Skeletal muscle tissue (tissue), 4 donors: ENCODE results near the gene MT1M. TPM values are rescaled to one million over a fixed set of nuclear protein-coding genes. Genes with fewer than 3 reads are reported as not detected.

Experiments used
- H3K27ac ChIP-seq: one replicate; pipeline ENCODE4 v1.7.0; 2013; ENCODE audit warnings: mild to moderate bottlenecking, low read depth, low read length, inconsistent platforms
- H3K27me3 ChIP-seq, 3 donors: one replicate each; pipeline ENCODE4 v1.7.0; 2013; ENCODE audit warnings: low read length in 3 of 3; ENCODE audit not compliant: control insufficient read depth in 3 of 3, insufficient read depth in 3 of 3
- H3K36me3 ChIP-seq, 3 donors: one replicate each; pipeline ENCODE4 v1.7.0; 2013; ENCODE audit warnings: low read length in 3 of 3; ENCODE audit not compliant: control insufficient read depth in 3 of 3, insufficient read depth in 3 of 3
- H3K4me1 ChIP-seq, 3 donors: one replicate each; pipeline ENCODE4 v1.7.0; 2013; ENCODE audit warnings: low read length in 3 of 3, mild to moderate bottlenecking in 3 of 3; ENCODE audit not compliant: control insufficient read depth in 3 of 3, insufficient read depth in 3 of 3
- H3K4me3 ChIP-seq, 3 donors: one replicate each; pipeline ENCODE4 v1.7.0; 2013; ENCODE audit warnings: low read length in 3 of 3
- H3K9ac ChIP-seq, 3 donors: one replicate each; pipeline ENCODE4 v1.7.0; 2013; ENCODE audit warnings: low read length in 3 of 3, mild to moderate bottlenecking in 3 of 3, moderate library complexity in 2 of 3, low read depth in 1 of 3
- H3K9me3 ChIP-seq, 3 donors: one replicate each; pipeline ENCODE4 v1.7.0; 2013; ENCODE audit warnings: low read length in 3 of 3; ENCODE audit not compliant: control insufficient read depth in 3 of 3
- total RNA-seq: library from RNA; depleted of rRNA; stranded (reverse); fragments of >200 nt; gene quantifications from one replicate; pipeline ENCODE4 v1.2.3, GENCODE V29; 2014
- donor health status: Osteomylitis.

MT1M gene
- total RNA-seq, 1 donor from 2014 or later = 2.1 TPM

- Histone ChIP-seq H3K36me3 (no peaks in the 10 kb centered on the region), H3K27ac (no peak overlapping the region)
Measured at GRCh38 chr16:56594292-56594619, 38.2 kb upstream of the MT1M start.

GRCh38 chr16:56600398-56600999 is 32.0 kb upstream of the MT1M start:
- Histone ChIP-seq H3K4me3 (no peak overlapping the region), H3K9ac (no peak overlapping the region), H3K9me3 (no peaks in the 10 kb centered on the region), H3K4me1 (peaks cover 5 to 19% (median 18%) of the 10 kb centered on the region in 3 donors), H3K27ac (no peak overlapping the region), H3K36me3 (no peaks in the 10 kb centered on the region), H3K27me3 (no peaks in the 10 kb centered on the region)

More at GRCh38 chr16:56594292-56594619, 38.2 kb upstream of the MT1M start:
- H3K9me3 ChIP-seq = no peaks in the 10 kb centered on the region
- peaks cover 4 to 12% (median 10%) of the 10 kb centered on the region in 3 donors for H3K4me1 ChIP-seq
- no peak overlapping the region for H3K9ac ChIP-seq
- H3K27me3 ChIP-seq = peaks cover 11 to 13% (median 13%) of the 10 kb centered on the region in 3 donors
- H3K4me3 ChIP-seq = no peak overlapping the region

DNA sequence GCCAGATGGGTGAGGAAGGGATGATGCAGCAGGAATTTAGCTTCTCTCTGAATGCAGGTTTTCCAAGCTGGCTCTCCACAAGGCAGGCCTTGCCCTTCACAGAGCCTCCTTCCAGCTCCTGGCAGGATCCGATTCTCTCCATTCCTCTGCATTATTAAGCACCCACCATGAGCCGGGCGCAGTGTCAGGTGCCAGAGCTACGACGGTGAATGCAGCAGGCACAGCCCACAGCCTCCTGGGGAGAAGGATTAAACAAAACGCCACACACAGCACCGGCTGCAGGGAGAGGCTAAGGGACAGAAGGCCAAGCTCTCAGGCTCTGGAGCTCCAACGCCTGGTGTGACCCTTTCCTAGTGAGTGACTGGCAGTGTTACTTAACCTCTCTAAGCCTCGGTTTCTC is 31.1 kb upstream of the MT1M start:
- Histone ChIP-seq H3K9ac (no peak overlapping the region), H3K4me1 (peaks cover 13 to 27% (median 26%) of the 10 kb centered on the region in 3 donors), H3K27me3 (no peaks in the 10 kb centered on the region), H3K4me3 (no peak overlapping the region), H3K36me3 (no peaks in the 10 kb centered on the region), H3K27ac (no peak overlapping the region), H3K9me3 (no peaks in the 10 kb centered on the region)

GRCh38 chr16:56603589-56603988 is 28.9 kb upstream of the MT1M start:
- no peak overlapping the region for H3K4me3 ChIP-seq
- H3K27me3 ChIP-seq = no peaks in the 10 kb centered on the region
- H3K36me3 ChIP-seq = no peaks in the 10 kb centered on the region
- H3K27ac ChIP-seq = peak overlapping the region; percentile 39
- peak overlapping the region; percentile 23 to 67 (median 43) for H3K9ac ChIP-seq
- peaks cover 33 to 50% (median 46%) of the 10 kb centered on the region in 3 donors for H3K4me1 ChIP-seq
- H3K9me3 ChIP-seq = no peaks in the 10 kb centered on the region

GRCh38 chr16:56604966-56605365 is 27.5 kb upstream of the MT1M start:
- Histone ChIP-seq H3K9me3 (no peaks in the 10 kb centered on the region), H3K27ac (no peak overlapping the region), H3K27me3 (no peaks in the 10 kb centered on the region), H3K9ac (no peak overlapping the region), H3K4me1 (peaks cover 47 to 62% (median 59%) of the 10 kb centered on the region in 3 donors), H3K4me3 (no peak overlapping the region), H3K36me3 (no peaks in the 10 kb centered on the region)

- H3K27me3 ChIP-seq = no peaks in the 10 kb centered on the region
- peaks cover 52 to 67% (median 64%) of the 10 kb centered on the region in 3 donors for H3K4me1 ChIP-seq
- peak overlapping the region; percentile 98 for H3K27ac ChIP-seq
- H3K9ac ChIP-seq = peak overlapping the region; percentile 13 to 93 (median 70)
- H3K36me3 ChIP-seq = no peaks in the 10 kb centered on the region
- no peak overlapping the region for H3K4me3 ChIP-seq
- H3K9me3 ChIP-seq = no peaks in the 10 kb centered on the region
Measured at GRCh38 chr16:56605475-56605874, 27.0 kb upstream of the MT1M start.

DNA sequence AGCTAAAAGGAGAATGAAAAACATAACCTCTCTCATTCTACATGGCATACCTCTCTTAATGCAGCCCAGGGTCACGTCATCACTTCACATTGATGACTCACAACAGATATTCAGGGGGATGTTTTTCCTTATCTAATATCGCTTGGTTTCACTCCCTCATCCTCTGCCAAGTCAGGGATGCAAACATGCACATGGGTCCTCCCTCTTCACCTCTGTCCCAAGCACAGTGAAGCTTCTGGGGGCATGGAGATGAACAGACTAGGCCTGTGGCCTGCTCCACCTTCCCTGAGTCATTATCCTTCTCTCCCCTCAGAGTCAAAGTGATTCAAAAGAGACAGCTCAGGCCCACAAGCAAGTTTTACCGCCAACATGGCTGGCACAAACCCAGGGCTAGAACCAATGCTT is 26.4 kb upstream of the MT1M start:
- H3K27me3 ChIP-seq = no peaks in the 10 kb centered on the region
- no peaks in the 10 kb centered on the region for H3K9me3 ChIP-seq
- no peaks in the 10 kb centered on the region for H3K36me3 ChIP-seq
- peak overlapping the region; percentile 98 for H3K27ac ChIP-seq
- peaks cover 58 to 73% (median 70%) of the 10 kb centered on the region in 3 donors for H3K4me1 ChIP-seq
- H3K9ac ChIP-seq = peak overlapping the region; percentile 70 to 93 (median 81)
- peak overlapping the region in 2 of 3 donors; percentile 19 to 22 for H3K4me3 ChIP-seq

- Histone ChIP-seq H3K4me3 (peak overlapping the region; percentile 48 to 81 (median 63)), H3K9ac (peak overlapping the region; percentile 70 to 93 (median 81)), H3K36me3 (no peaks in the 10 kb centered on the region), H3K9me3 (no peaks in the 10 kb centered on the region), H3K27ac (peak overlapping the region; percentile 98), H3K27me3 (no peaks in the 10 kb centered on the region), H3K4me1 (peaks cover 63 to 78% (median 75%) of the 10 kb centered on the region in 3 donors)
Measured at GRCh38 chr16:56606476-56607108, 25.9 kb upstream of the MT1M start.

DNA sequence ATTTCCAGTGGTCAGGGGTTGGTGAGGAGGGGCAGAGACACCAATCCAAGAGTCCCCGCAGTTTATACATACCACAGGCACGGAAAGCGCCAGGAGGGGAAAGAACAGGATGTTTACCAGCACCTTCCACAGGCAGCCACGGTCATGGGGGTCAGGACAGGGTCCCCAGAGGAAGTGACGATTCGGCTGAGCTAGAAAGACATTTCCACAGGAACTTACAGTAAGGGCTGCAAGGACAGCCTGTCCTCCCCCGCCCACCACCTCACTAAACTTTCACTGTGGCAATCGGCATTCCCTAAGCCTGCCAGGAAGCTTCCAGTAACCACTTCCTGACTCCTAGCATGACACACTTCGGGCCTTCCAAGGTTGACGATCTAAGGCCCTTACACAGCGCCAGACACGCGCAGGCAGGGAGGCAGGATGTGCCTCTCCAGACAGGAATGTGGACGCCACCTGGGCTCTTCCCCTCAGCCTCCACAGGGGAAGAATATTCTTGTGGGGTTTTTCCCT is 25.3 kb upstream of the MT1M start:
- Histone ChIP-seq H3K9ac (peak overlapping the region; percentile 70 to 93 (median 81)), H3K36me3 (no peaks in the 10 kb centered on the region), H3K4me3 (peak overlapping the region; percentile 63 to 81 (median 65)), H3K27me3 (no peaks in the 10 kb centered on the region), H3K4me1 (peaks cover 68 to 81% (median 79%) of the 10 kb centered on the region in 3 donors), H3K9me3 (no peaks in the 10 kb centered on the region), H3K27ac (peak overlapping the region; percentile 98)

GRCh38 chr16:56607675-56608042 is 24.8 kb upstream of the MT1M start:
- H3K9me3 ChIP-seq = no peaks in the 10 kb centered on the region
- peak overlapping the region; percentile 70 to 93 (median 81) for H3K9ac ChIP-seq
- H3K36me3 ChIP-seq = no peaks in the 10 kb centered on the region
- peak overlapping the region; percentile 63 to 81 (median 65) for H3K4me3 ChIP-seq
- peaks cover 69 to 81% (median 81%) of the 10 kb centered on the region in 3 donors for H3K4me1 ChIP-seq
- no peaks in the 10 kb centered on the region for H3K27me3 ChIP-seq
- H3K27ac ChIP-seq = peak overlapping the region; percentile 98
